RWPE2 (cell line): Measurements from ENCODE around the gene GALNT16.
"Not testable (repeated sequence)": the region's sequence is repeated elsewhere in the genome, so short reads cannot be mapped to it uniquely, and the experiment has no call there.

ENCODE experiments used
- ATAC-seq: fragments of 200-7000 bp; cut with Tn5 transposase; 3 replicates; pipeline ENCODE4 v1.9.1; 2021; ENCODE audit warnings: low read depth
- DNase-seq: peaks from one replicate; pipeline ENCODE4 v3.0.0-alpha.2; 2020; ENCODE audit warnings: low spot score
- H3K27ac ChIP-seq: fragments of 450-650 bp; 2 replicates; pipeline ENCODE4 v1.5.1; 2017; ENCODE audit warnings: mild to moderate bottlenecking; ENCODE audit not compliant: poor library complexity, severe bottlenecking
- H3K27me3 ChIP-seq: fragments of 250-450 bp; sonication (Bioruptor Pico); 2 replicates; pipeline ENCODE4 v1.5.1; 2021; ENCODE audit warnings: mild to moderate bottlenecking, moderate library complexity; ENCODE audit not compliant: insufficient read depth, poor library complexity, severe bottlenecking
- H3K36me3 ChIP-seq: fragments of 250-450 bp; sonication (Bioruptor Pico); 2 replicates; pipeline ENCODE4 v1.5.1; 2020; ENCODE audit warnings: low read depth, mild to moderate bottlenecking, moderate library complexity
- H3K4me1 ChIP-seq: fragments of 250-450 bp; sonication (Bioruptor Pico); 2 replicates; pipeline ENCODE4 v1.5.1; 2021; ENCODE audit warnings: mild to moderate bottlenecking, moderate library complexity; ENCODE audit not compliant: insufficient read depth, poor library complexity, severe bottlenecking
- H3K4me3 ChIP-seq: fragments of 250-450 bp; sonication (Bioruptor Pico); 2 replicates; pipeline ENCODE4 v1.5.1; 2021; ENCODE audit warnings: mild to moderate bottlenecking, moderate library complexity; ENCODE audit not compliant: severe bottlenecking
- H3K9me3 ChIP-seq: fragments of 250-450 bp; sonication (Bioruptor Pico); 2 replicates; pipeline ENCODE4 v1.5.1; 2021; ENCODE audit warnings: mild to moderate bottlenecking, moderate library complexity; ENCODE audit not compliant: severe bottlenecking
- CTCF ChIP-seq: fragments of 450-650 bp; IDR thresholded peaks from one replicate; pipeline ENCODE4 v1.5.1; 2017; ENCODE audit warnings: mild to moderate bottlenecking, moderate library complexity; ENCODE audit not compliant: poor library complexity, severe bottlenecking

The GALNT16 gene

GRCh38 chr14:69270795-69271708, 11.1 kb downstream of the GALNT16 start:
- Histone ChIP-seq H3K27ac (no peak overlapping the region), H3K9me3 (no peaks in the 10 kb centered on the region), H3K4me3 (no peak overlapping the region), H3K36me3 (no peaks in the 10 kb centered on the region), H3K4me1 (no peaks in the 10 kb centered on the region), H3K27me3 (no peaks in the 10 kb centered on the region)
- no peak for TF ChIP-seq CTCF
- DNase-seq (no peak), ATAC-seq (0 out of 3 replicates have a peak, but pooled peaks have one; percentile 19)

- Histone ChIP-seq H3K4me1 (no peaks in the 10 kb centered on the region), H3K4me3 (no peak overlapping the region), H3K9me3 (no peaks in the 10 kb centered on the region), H3K27ac (no peak overlapping the region), H3K36me3 (no peaks in the 10 kb centered on the region), H3K27me3 (no peaks in the 10 kb centered on the region)
- TF ChIP-seq CTCF = no peak
- ATAC-seq = no peak
- DNase-seq = no peak
Observed at GRCh38 chr14:69274321-69274720, 14.4 kb downstream of the GALNT16 start.

GRCh38 chr14:69275331-69275730, 15.4 kb downstream of the GALNT16 start:
- no peak for TF ChIP-seq CTCF
- no peak for ATAC-seq

GRCh38 chr14:69277356-69277755, 17.4 kb downstream of the GALNT16 start:
- DNase-seq, H3K9me3 ChIP-seq, H3K4me1 ChIP-seq, ATAC-seq, H3K27ac ChIP-seq, H3K36me3 ChIP-seq, H3K4me3 ChIP-seq, H3K27me3 ChIP-seq: not testable (repeated sequence)

More at GRCh38 chr14:69275331-69275730, 15.4 kb downstream of the GALNT16 start:
- Histone ChIP-seq H3K4me3 (no peak overlapping the region), H3K27ac (no peak overlapping the region), H3K36me3 (no peaks in the 10 kb centered on the region), H3K9me3 (no peaks in the 10 kb centered on the region), H3K27me3 (no peaks in the 10 kb centered on the region), H3K4me1 (no peaks in the 10 kb centered on the region)
- DNase-seq = no peak

GRCh38 chr14:69280746-69281291, 20.9 kb downstream of the GALNT16 start:
- Histone ChIP-seq H3K4me3 (no peak overlapping the region), H3K27me3 (no peaks in the 10 kb centered on the region), H3K36me3 (no peaks in the 10 kb centered on the region), H3K4me1 (no peaks in the 10 kb centered on the region), H3K9me3 (no peaks in the 10 kb centered on the region), H3K27ac (no peak overlapping the region)
- TF ChIP-seq CTCF = no peak
- DNase-seq (peak; percentile 30), ATAC-seq (no peak)
